GOT3 (cell line): ENCODE results near the gene ARHGAP42.
"Not testable (repeated sequence)": the region's sequence is repeated elsewhere in the genome, so short reads cannot be mapped to it uniquely, and the experiment has no call there.

Source experiments
- DNase-seq: peaks from one replicate; lab custom pipeline; 2025; ENCODE audit warnings: mixed read lengths; lab: John Stamatoyannopoulos, UW

Gene ARHGAP42

GRCh38 chr11:100687054-100687629 is at the start of gene ARHGAP42:
Gene ARHGAP42, plus strand, starts transcription at chr11:100687288. Its CDS starts 391 bp downstream, at chr11:100687679.
- no peak for DNase-seq

GRCh38 chr11:100637706-100638105 is 49.4 kb upstream of the ARHGAP42 start:
- DNase-seq, result no peak

- DNase-seq, result no peak
Observed at GRCh38 chr11:100638648-100639047, 48.4 kb upstream of the ARHGAP42 start.

- DNase-seq, result no peak
Observed at GRCh38 chr11:100639140-100639539, 47.9 kb upstream of the ARHGAP42 start.

GRCh38 chr11:100640071-100640470 is 47.0 kb upstream of the ARHGAP42 start:
- no peak for DNase-seq

GRCh38 chr11:100640646-100641045 is 46.4 kb upstream of the ARHGAP42 start:
- no peak for DNase-seq

- DNase-seq, result no peak
Observed at GRCh38 chr11:100641456-100641855, 45.6 kb upstream of the ARHGAP42 start.

- no peak for DNase-seq
Observed at GRCh38 chr11:100646545-100646944, 40.5 kb upstream of the ARHGAP42 start.

GRCh38 chr11:100647861-100648260 is 39.2 kb upstream of the ARHGAP42 start:
- no peak for DNase-seq

GRCh38 chr11:100663583-100663982 is 23.5 kb upstream of the ARHGAP42 start:
- no peak for DNase-seq

GRCh38 chr11:100663996-100664395 is 23.1 kb upstream of the ARHGAP42 start:
- DNase-seq, result no peak

GRCh38 chr11:100666816-100667215 is 20.3 kb upstream of the ARHGAP42 start:
- not testable (repeated sequence) for DNase-seq

GRCh38 chr11:100667449-100667848 is 19.6 kb upstream of the ARHGAP42 start:
- no peak for DNase-seq

- no peak for DNase-seq
Observed at GRCh38 chr11:100670140-100670539, 16.9 kb upstream of the ARHGAP42 start.

GRCh38 chr11:100671471-100671870 is 15.6 kb upstream of the ARHGAP42 start:
- DNase-seq, result no peak

- DNase-seq, result no peak
Observed at GRCh38 chr11:100672498-100673033, 14.5 kb upstream of the ARHGAP42 start.

- no peak for DNase-seq
Observed at GRCh38 chr11:100673063-100673462, 14.0 kb upstream of the ARHGAP42 start.

GRCh38 chr11:100674212-100674611 is 12.9 kb upstream of the ARHGAP42 start:
- DNase-seq, result no peak

- DNase-seq, result no peak
Observed at GRCh38 chr11:100675115-100675650, 11.9 kb upstream of the ARHGAP42 start.

GRCh38 chr11:100676901-100677300 is 10.2 kb upstream of the ARHGAP42 start:
- DNase-seq, result no peak

GRCh38 chr11:100677796-100678195 is 9.3 kb upstream of the ARHGAP42 start:
- DNase-seq, result no peak

GRCh38 chr11:100680070-100680469 is 7.0 kb upstream of the ARHGAP42 start:
- DNase-seq, result no peak

- DNase-seq, result no peak
Observed at GRCh38 chr11:100681064-100681502, 6.0 kb upstream of the ARHGAP42 start.
